Lung (tissue), 12 donors: ENCODE data around the gene QRSL1. TPM values are rescaled to one million over a fixed set of nuclear protein-coding genes. Genes with fewer than 3 reads are reported as not detected.

ENCODE experiments used
- ATAC-seq: fragments of 200-7000 bp; cut with Tn5 transposase; one replicate; pipeline ENCODE4 v1.9.1; 2020; ENCODE audit warnings: moderate number of reproducible peaks; ENCODE audit not compliant: insufficient read depth, low FRiP score
- DNase-seq, 3 donors: peaks; one replicate each; pipeline ENCODE4 v3.0.0-alpha.2; 2013 to 2017
- H3K27ac ChIP-seq, 2 donors: one replicate each; pipeline ENCODE4 v1.5.1; 2013; ENCODE audit warnings: mild to moderate bottlenecking in 2 of 2, moderate library complexity in 2 of 2, control low read depth in 1 of 2, inconsistent platforms in 1 of 2, low read depth in 1 of 2, low read length in 1 of 2
- H3K27me3 ChIP-seq, 3 donors: one replicate each; pipeline ENCODE4 v1.5.1; 2013; ENCODE audit warnings: low read length in 2 of 3; ENCODE audit not compliant: control insufficient read depth in 3 of 3, insufficient read depth in 3 of 3
- H3K36me3 ChIP-seq, 4 donors: one replicate each; pipeline ENCODE4 v1.5.1; 2013; ENCODE audit warnings: low read length in 4 of 4, mild to moderate bottlenecking in 1 of 4, moderate library complexity in 1 of 4; ENCODE audit not compliant: control insufficient read depth in 4 of 4, insufficient read depth in 4 of 4
- H3K4me1 ChIP-seq, 5 donors: one replicate each; pipeline ENCODE4 v1.5.1; 2013; ENCODE audit warnings: low read length in 5 of 5, mild to moderate bottlenecking in 2 of 5, moderate library complexity in 1 of 5; ENCODE audit not compliant: control insufficient read depth in 5 of 5, insufficient read depth in 5 of 5
- H3K4me3 ChIP-seq: one replicate; pipeline ENCODE4 v1.5.1; 2013; ENCODE audit warnings: mild to moderate bottlenecking, control low read depth, moderate library complexity
- H3K9ac ChIP-seq, 2 donors: one replicate each; pipeline ENCODE4 v1.5.1; 2013; ENCODE audit warnings: low read length in 2 of 2, control low read depth in 1 of 2; ENCODE audit not compliant: insufficient read depth in 1 of 2
- H3K9me3 ChIP-seq, 4 donors: one replicate each; pipeline ENCODE4 v1.5.1; 2013; ENCODE audit warnings: low read length in 3 of 4, mild to moderate bottlenecking in 1 of 4, moderate library complexity in 1 of 4; ENCODE audit not compliant: control insufficient read depth in 4 of 4, insufficient read depth in 3 of 4
- CTCF ChIP-seq: IDR thresholded peaks from 2 replicates; pipeline ENCODE4 v1.5.1; 2012; ENCODE audit warnings: mild to moderate bottlenecking; ENCODE audit errors: control extremely low read depth, extremely low read depth
- WGBS, 2 donors: extraction: QIAGEN DNeasy Blood & Tissue Kit; methylation state at CpG; one replicate each; pipeline ENCODE4 v1.1.7; 2013; 5-methylcytosine and 5-hydroxymethylcytosine counted together
- polyA plus RNA-seq, 2 donors: library from polyadenylated mRNA; stranded (reverse); fragments of 200-250 nt; gene quantifications; one replicate each; pipeline ENCODE4 v1.2.1, GENCODE V29; 2013
- total RNA-seq, 2 donors: library from RNA; depleted of rRNA in 1 of 2; stranded (reverse); fragments of >200 nt in 1 of 2; gene quantifications; one replicate each; pipeline ENCODE4 v1.2.1, GENCODE V29; 2014 to 2021
- donor health status: control.
- donor health status: control.
- donor health status: Bipolar disorder and iron deficiency.
- donor health status: healthy.
- donor health status: DM: yes; HTN: yes; CAD: no.

QRSL1 gene
- total and polyA plus RNA-seq, 4 donors = 5.3 to 14.6 (median 7.1) TPM

GRCh38 chr6:106591111-106591825 lies 38.1 kb upstream of the QRSL1 start:
- Histone ChIP-seq H3K27ac (no peak overlapping the region), H3K9me3 (no peaks in the 10 kb centered on the region), H3K36me3 (peaks cover 0 to 16% (median 2%) of the 10 kb centered on the region in 4 donors), H3K4me3 (no peak overlapping the region), H3K27me3 (no peaks in the 10 kb centered on the region), H3K9ac (no peak overlapping the region), H3K4me1 (no peaks in the 10 kb centered on the region)
- 91 to 95% methylated on average over 3 of the region's 3 CpGs for WGBS, 2 donors
- TF ChIP-seq CTCF = no peak
- no peak for DNase-seq
- ATAC-seq = no peak

GRCh38 chr6:106599440-106599839 lies 29.9 kb upstream of the QRSL1 start:
- no peaks in the 10 kb centered on the region for H3K4me1 ChIP-seq
- no peaks in the 10 kb centered on the region for H3K9me3 ChIP-seq
- DNase-seq (no peak), ATAC-seq (no peak)
- H3K36me3 ChIP-seq = peaks cover 0 to 4% (median 2%) of the 10 kb centered on the region in 4 donors
- H3K27ac ChIP-seq = no peak overlapping the region
- WGBS, 2 donors = 82 to 84% methylated on average over 2 of the region's 2 CpGs
- TF ChIP-seq CTCF = no peak
- no peak overlapping the region for H3K9ac ChIP-seq
- H3K4me3 ChIP-seq = no peak overlapping the region
- no peaks in the 10 kb centered on the region for H3K27me3 ChIP-seq

GRCh38 chr6:106600329-106600728 lies 29.0 kb upstream of the QRSL1 start:
- Histone ChIP-seq H3K27ac (no peak overlapping the region), H3K27me3 (no peaks in the 10 kb centered on the region), H3K36me3 (peaks cover 0 to 4% (median 2%) of the 10 kb centered on the region in 4 donors), H3K9me3 (no peaks in the 10 kb centered on the region), H3K9ac (no peak overlapping the region), H3K4me1 (no peaks in the 10 kb centered on the region), H3K4me3 (no peak overlapping the region)
- ATAC-seq = no peak
- WGBS, 2 donors = 97% methylated on average over 2 of the region's 2 CpGs
- TF ChIP-seq CTCF = no peak
- no peak for DNase-seq
